Right ventricle myocardium inferior (tissue), 1 donor: ENCODE measurements around the gene ISLR2. TPM values are rescaled to one million over a fixed set of nuclear protein-coding genes. Genes with fewer than 3 reads are reported as not detected.

Experiments used
- ATAC-seq: fragments of 200-7000 bp; cut with Tn5 transposase; one replicate; pipeline ENCODE4 v1.9.1; 2020; ENCODE audit warnings: mild to moderate bottlenecking, moderate library complexity
- DNase-seq: peaks from one replicate; pipeline ENCODE4 v3.0.0; 2021; ENCODE audit errors: missing footprints
- intact Hi-C: fragments of 100-400 bp; cut with DNase I; formaldehyde crosslinking; loops from one replicate; pipeline ENCODE4 v1.11.0; 2022
- total RNA-seq: library from RNA; stranded (reverse); fragmentation: NEBNext Ultra II Directional; extraction: Animal tissue kit (Norgen Biotek cat#: 25700); gene quantifications from one replicate; pipeline ENCODE4 v1.2.1, GENCODE V29; 2021
- donor health status: DM: no; HTN: yes; CAD: no; lungs with severe emphysema.

ISLR2 gene
- total RNA-seq, 1 donor from 2014 or later: 1.3 TPM

- intact Hi-C loops: no loop called here
Measured at GRCh38 chr15:74172701-74173379, 42.5 kb downstream of the ISLR2 start.

GRCh38 chr15:74173380-74174218 is 43.2 kb downstream of the ISLR2 start, which contains the start of gene ISLR:
TSS of gene ISLR (plus strand) at chr15:74173710. CDS start at chr15:74174859, 1,149 bp downstream.
- intact Hi-C loops: no loop called here
- ATAC-seq (peak; percentile 74), DNase-seq (no peak)

More at GRCh38 chr15:74172701-74173379, 42.5 kb downstream of the ISLR2 start:
- peak; percentile 83 for DNase-seq
- ATAC-seq: peak; percentile 84

GRCh38 chr15:74174219-74174957 is 44.0 kb downstream of the ISLR2 start:
- DNase-seq: no peak
- peak; percentile 43 for ATAC-seq
- intact Hi-C loops: no loop called here

GRCh38 chr15:74174958-74175253 is 44.5 kb downstream of the ISLR2 start:
- intact Hi-C loops: no loop called here
- ATAC-seq (no peak), DNase-seq (peak; percentile 44)

GRCh38 chr15:74175271-74176191 is 45.1 kb downstream of the ISLR2 start:
- intact Hi-C loops: no loop called here
- ATAC-seq (no peak), DNase-seq (peak; percentile 57)

GRCh38 chr15:74176262-74177214 is 46.2 kb downstream of the ISLR2 start:
- no peak for ATAC-seq
- DNase-seq: peak; percentile 34
- intact Hi-C loops: no loop called here

GRCh38 chr15:74178326-74179100 is 48.1 kb downstream of the ISLR2 start:
- intact Hi-C loops: loop anchor here (2.0 kb wide), 1 partner anchor 42 kb away; no protein-coding TSS in a partner anchor
- DNase-seq (peak; percentile 13), ATAC-seq (no peak)

GRCh38 chr15:74179101-74179841 is 48.9 kb downstream of the ISLR2 start:
- DNase-seq (peak; percentile 85), ATAC-seq (peak; percentile 91)
- intact Hi-C loops: loop anchor here (2.0 kb wide), 1 partner anchor 42 kb away; no protein-coding TSS in a partner anchor

GRCh38 chr15:74179983-74180880 is 49.8 kb downstream of the ISLR2 start:
- DNase-seq: peak; percentile 74
- peak; percentile 61 for ATAC-seq
- intact Hi-C loops: loop anchor here (2.0 kb wide), 1 partner anchor 43 kb away; no protein-coding TSS in a partner anchor

GRCh38 chr15:74180881-74181602 is 50.7 kb downstream of the ISLR2 start:
- no peak for ATAC-seq
- intact Hi-C loops: no loop called here
- peak; percentile 69 for DNase-seq

GRCh38 chr15:74182131-74182530 is 51.7 kb downstream of the ISLR2 start:
- ATAC-seq: no peak
- DNase-seq: peak; percentile 40
- intact Hi-C loops: no loop called here

- ATAC-seq (no peak), DNase-seq (peak; percentile 65)
- intact Hi-C loops: no loop called here
Measured at GRCh38 chr15:74184582-74185091, 54.3 kb downstream of the ISLR2 start.

- peak; percentile 3 for DNase-seq
- intact Hi-C loops: no loop called here
- ATAC-seq: no peak
Measured at GRCh38 chr15:74185710-74186348, 55.4 kb downstream of the ISLR2 start.
